Measurements from ENCODE around the gene HOXD4. TPM values are rescaled to one million over a fixed set of nuclear protein-coding genes. Genes with fewer than 3 reads are reported as not detected.

HOXD4 gene
- total RNA-seq, 4 donors from 2014 or later: 1.5 to 20.7 (median 6.4) TPM

- TF ChIP-seq CTCF (IDR thresholded peaks at IDR 0.05; ENCODE audit: low read depth): no peak
Measured at GRCh38 chr2:176126929-176127773, 24.2 kb upstream of the HOXD4 start.

- TF ChIP-seq CTCF (IDR thresholded peaks at IDR 0.05; ENCODE audit: low read depth): no peak
Measured at GRCh38 chr2:176127774-176128072, 23.6 kb upstream of the HOXD4 start.

GRCh38 chr2:176128172-176128981, 23.0 kb upstream of the HOXD4 start:
- no peak for TF ChIP-seq CTCF (IDR thresholded peaks at IDR 0.05; ENCODE audit: low read depth)

- no peak for TF ChIP-seq CTCF (IDR thresholded peaks at IDR 0.05; ENCODE audit: low read depth)
Measured at GRCh38 chr2:176128982-176129796, 22.2 kb upstream of the HOXD4 start, which contains the start of gene HOXD8. Gene HOXD8, plus strand, starts transcription at chr2:176129705. Its CDS starts 662 bp downstream, at chr2:176130367.

- no peak for TF ChIP-seq CTCF (IDR thresholded peaks at IDR 0.05; ENCODE audit: low read depth)
Measured at GRCh38 chr2:176129813-176130146, 21.6 kb upstream of the HOXD4 start.

- TF ChIP-seq CTCF (IDR thresholded peaks at IDR 0.05; ENCODE audit: low read depth): no peak
Measured at GRCh38 chr2:176130147-176130956, 21.0 kb upstream of the HOXD4 start.

All from subcutaneous adipose tissue (tissue), 4 donors.